Left forelimb (tissue), 1 donor: ENCODE results near the gene ZBTB40.

Experiments
- DNase-seq: peaks from one replicate; pipeline ENCODE4 v3.0.0-alpha.2; 2018; ENCODE audit warnings: low spot score

The ZBTB40 gene

DNA sequence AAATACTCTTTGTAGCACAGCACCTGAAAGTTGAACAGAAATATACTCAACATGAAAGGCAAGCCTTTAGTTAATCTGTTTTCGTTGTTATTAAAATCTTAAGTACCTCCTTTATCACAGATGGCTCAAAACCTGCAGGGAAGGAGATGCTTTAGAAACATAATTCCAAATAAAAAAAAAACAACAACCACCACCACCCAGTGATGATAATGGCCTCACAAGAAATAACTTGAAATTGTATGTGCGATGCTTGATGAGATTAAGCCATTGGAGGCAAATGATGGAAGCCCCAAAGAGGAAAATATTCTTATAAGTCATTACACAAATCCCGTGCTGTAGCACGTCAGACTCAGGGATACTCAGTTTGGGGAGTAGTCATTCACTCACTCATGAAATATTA, 24.9 kb upstream of the ZBTB40 start:
- DNase-seq: no peak

- no peak for DNase-seq
Observed at GRCh38 chr1:22428672-22429071, 23.0 kb upstream of the ZBTB40 start.

DNA sequence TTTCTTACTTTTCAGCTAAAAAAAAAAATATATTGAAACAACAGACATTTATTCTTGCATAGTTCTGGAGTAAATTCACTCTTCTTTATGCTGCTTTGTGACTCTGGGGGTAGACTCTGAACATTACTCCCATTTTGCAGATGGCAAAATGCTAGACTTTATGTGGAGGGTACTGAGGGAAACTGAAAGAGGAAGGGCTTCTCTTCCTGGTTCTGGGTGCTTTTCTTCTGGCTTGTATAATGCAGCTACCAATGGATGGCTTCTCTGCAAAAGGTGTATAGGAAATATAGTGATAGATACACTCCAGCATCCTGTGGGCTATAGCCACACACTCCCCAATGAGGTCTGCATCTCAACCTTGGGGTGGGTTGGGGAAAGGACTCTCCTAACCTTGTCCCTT, 19.7 kb upstream of the ZBTB40 start:
- no peak for DNase-seq

DNA sequence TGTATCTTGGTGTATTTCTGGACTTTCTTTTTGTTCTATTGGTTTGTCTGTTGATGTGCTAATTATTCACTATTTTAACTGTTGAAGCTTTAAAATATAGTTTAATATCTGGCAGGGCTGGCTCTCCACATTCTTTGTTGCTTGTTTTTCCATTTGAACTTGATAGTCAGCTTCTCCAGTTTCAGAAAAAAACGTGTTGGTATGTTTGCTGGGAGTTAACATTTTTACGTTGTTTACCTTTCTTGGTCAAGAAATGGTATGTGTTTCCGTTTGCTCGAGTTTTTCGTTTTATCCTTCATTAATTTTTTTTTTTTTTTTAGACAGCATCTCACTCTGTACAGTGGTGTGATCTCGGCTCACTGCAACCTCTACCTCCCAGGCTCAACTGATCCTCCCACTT, 16.9 kb upstream of the ZBTB40 start:
- no peak for DNase-seq

- DNase-seq: no peak
Observed at GRCh38 chr1:22436948-22437347, 14.7 kb upstream of the ZBTB40 start.

- no peak for DNase-seq
Observed at GRCh38 chr1:22437573-22437972, 14.1 kb upstream of the ZBTB40 start.

- DNase-seq: no peak
Observed at GRCh38 chr1:22440582-22440981, 11.1 kb upstream of the ZBTB40 start.

DNA sequence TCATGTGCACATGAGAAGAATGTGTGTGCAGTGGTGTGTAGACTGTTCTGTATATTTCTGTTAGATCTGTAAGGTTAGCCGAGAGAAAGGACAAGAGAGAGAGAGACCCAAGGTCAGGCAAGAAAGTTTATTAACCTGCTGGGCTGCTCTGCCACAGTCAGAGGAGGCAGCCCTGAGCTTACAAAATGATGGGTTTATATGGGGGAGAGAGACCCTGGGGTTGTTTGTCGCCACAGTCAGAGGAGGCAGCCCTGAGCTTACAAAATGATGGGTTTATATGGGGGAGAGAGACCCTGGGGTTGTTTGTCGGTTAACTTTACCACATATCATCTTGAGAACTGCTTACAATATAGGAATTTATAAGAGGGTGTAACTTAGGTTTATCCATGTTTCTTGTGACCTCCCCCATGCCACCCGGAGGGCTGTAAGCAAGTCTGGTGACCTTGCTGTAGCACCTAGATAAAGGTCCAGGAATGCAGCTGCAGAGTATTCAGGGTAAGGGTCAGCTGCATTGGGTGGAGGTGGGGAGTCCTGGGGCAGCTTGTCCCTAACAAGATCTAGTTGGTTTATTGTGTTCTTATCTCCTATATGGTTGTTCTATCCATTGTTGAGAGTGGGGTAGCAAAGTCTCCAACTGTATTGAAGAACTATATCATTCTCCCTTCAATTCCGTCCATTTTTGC, 9.3 kb upstream of the ZBTB40 start:
- no peak for DNase-seq

DNA sequence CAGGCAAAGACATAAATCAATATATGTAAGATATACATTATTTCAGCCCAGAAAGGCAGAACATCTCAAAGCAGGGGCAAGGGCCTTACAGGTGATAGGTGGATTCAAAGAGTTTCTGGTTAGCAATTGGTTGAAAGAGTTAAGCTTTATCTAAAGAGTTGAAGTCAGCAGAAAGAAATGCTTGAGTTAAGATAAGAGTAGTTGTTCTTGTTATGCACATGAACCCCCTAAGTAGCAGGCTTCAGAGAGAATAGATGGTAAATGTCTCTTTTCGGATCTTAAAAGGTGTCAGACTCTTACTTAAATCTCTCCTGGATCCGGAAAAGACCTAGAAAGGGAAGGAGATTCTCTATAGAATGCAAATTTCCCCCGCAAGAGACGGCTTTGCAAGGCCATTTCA, 8.3 kb upstream of the ZBTB40 start:
- DNase-seq: no peak

GRCh38 chr1:22444856-22445255, 6.8 kb upstream of the ZBTB40 start:
- DNase-seq: no peak

DNA sequence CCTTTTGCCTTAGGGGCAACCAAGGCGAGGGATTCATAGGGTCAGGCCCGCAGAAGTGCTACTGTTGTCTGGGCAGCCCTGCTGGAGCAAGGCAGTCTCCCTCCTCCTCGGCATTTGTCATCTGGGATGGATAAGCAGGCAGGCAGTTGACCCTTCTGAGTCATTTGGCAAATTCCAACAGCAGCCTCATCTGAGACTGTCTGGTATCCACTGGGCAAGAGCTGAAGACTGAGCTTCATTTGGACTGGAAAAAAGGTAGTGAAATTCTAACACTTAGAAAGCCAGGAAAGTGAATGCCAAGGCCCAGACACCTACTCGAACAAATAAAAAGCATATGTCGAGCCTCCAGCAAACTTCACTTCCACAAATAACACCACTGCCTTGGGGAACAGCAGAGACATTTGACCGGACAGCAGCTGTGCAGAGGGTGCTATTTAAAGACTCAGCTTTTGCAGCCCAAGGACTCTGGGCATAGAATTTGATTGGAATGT, 4.0 kb upstream of the ZBTB40 start:
- no peak for DNase-seq

- no peak for DNase-seq
Observed at GRCh38 chr1:22449636-22450035, 2.0 kb upstream of the ZBTB40 start.

DNA sequence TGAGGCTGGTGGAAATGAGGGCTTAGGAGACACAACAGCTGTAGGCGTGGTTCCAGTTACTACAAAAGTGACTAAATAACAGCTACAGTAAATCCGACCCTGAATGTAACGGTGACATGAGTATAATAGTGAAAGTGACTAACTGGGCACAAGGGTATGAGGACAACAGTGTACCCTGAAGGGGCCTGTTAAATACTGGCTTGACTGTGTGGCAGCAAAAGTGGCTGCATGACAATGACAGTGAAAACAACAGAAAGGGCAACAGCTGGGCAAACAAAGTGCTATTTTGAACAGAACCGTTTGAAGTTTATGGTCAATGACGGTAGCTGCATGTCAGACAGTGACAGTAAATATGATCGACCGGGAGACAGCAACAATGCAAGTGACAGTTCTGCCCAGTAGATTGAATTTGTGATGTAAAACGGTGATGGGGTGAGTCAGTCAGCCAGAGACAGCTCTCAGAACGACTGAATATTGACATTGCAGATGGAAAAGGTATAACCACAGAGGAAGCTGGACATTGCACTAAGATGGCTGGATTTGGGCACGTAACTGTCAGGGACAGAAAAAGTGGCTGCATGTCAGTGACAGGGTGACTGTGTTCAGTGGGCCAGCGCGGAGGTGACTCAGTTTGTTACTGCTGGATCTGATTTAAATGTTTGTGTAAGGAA, 1.2 kb upstream of the ZBTB40 start:
- no peak for DNase-seq

DNA sequence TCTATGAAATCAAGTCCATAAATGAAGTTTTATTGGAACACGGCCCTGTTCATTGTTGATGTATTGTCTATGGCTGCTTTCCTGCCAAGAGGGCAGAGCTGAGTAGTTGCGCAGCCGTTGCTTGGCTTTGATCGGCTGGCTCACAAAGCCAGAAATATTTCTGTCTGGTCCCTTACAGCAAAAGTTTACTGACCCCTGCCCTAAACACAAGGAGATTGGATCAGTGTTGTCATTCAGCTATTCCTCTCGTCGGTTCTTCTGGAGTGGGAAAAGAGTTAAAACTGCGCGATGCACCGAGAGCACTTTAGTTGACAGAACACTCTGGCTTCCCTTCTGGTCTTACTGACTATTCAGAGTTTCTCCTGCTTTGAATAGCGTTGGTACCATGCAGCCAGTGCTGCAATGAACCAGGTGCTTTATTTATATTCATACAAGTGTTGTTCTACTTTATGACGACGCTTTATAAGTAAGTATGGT, 868 bp downstream of the ZBTB40 start:
- DNase-seq: no peak

DNA sequence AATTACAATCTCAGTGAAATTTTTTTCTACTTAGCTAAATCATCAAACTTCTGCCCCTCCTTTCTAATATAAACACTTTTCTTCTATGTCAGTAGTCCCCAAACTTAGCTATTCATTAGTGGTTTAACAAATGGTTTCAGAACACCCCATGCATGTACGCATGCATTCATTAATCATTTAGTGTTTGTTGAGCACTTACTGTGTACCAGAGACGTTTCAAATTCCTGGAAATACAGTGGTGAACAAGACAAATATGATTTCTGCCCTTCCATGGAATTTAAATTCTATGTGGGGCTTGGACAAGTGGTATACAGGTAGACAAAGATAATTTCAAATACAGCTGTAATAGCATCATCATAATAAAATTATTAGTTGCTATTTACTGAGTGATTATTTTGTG, 1.5 kb downstream of the ZBTB40 start:
- DNase-seq: no peak

- DNase-seq: no peak
Observed at GRCh38 chr1:22454476-22455056, 2.9 kb downstream of the ZBTB40 start.

- DNase-seq: no peak
Observed at GRCh38 chr1:22457345-22457744, 5.7 kb downstream of the ZBTB40 start.

DNA sequence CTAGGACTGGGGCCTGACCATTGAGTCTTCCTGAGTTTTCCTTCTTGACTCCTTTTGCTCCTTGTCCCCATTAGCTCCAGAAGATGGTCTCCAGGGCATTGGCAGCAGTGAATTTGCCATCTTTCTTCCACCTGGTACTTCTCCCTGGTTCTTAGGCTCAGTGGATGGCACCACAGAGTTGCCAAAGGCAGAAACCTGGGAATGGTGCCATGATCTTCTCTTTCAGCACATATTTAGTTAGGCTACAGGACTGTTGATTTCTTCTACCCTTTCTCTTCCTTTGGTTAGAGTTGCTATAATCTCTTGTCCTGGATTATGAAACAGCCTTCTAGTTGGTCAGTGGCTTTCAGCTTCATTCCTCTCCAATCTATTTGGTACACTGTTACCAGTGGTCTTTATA, 6.2 kb downstream of the ZBTB40 start:
- DNase-seq: no peak

- no peak for DNase-seq
Observed at GRCh38 chr1:22461100-22461499, 9.4 kb downstream of the ZBTB40 start.

DNA sequence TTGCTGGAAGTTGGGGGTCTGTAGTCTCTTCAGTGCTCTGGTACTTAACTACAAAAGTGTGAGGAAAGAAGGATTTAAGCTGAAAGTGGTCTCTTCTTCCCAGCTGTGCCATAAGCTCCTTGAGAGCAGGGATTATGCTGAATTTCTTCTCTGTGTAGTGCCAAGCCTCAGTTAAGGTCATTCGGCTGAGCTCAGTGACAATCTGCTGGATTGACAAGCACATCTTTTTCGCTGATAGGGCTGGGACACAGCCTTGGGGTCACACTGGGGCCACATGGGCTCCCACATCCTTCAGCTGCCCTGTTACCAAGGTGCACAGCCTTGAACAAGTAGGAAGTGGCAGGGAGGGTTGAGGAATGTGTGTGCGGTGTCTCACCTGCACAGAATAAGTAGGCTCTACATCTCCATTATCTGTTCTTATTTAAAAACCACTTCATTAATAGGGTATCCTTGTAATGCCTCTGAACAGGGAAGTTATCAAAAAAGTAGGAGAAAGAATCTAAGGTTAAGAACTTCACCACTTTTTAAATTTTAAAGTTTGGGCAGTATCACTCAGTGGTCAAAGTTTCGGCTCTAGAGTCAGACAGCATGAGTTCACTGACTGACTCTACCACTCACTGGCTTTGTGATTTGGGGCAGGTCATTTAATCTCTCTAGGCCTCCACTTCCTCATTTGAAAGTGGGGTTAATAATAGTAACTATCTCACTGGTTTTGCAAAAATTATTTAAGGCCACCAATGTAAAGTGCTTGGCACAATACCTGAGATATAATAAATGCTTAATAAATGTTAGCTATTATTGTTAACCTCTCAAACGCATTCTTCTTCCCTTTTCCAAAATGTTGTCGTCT, 10.3 kb downstream of the ZBTB40 start:
- DNase-seq: no peak

GRCh38 chr1:22462928-22463327, 11.3 kb downstream of the ZBTB40 start:
- DNase-seq: no peak

DNA sequence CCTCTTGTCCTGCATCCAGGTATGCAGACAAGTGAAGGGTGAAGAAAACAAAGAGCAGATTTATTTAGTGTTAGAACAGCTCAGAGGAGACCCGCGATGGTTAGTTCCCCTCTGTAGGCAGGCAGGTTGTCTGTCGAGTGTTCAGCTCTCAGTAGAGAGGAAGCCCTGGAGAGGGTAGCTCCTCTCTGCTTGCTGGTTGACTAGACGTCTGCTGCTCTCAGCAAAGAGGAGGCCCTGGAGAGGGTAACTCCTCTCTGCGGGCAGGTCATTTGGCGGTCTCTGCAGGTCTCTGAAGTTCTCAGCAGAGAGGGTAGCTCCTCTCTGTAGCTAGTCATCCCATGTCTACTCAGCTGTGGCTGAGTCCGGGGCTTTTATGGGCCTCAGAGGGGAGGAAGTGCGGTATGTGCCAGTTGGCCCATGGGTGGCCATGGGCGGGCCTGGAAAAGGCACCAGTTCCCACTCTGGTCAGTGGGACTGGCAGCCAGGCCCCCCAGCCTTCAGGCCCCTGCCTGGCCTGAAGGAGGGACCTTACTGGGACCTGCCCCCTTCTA, 13.4 kb downstream of the ZBTB40 start:
- no peak for DNase-seq
